A549 (cell line): ENCODE measurements around the gene CLMN. TPM values are rescaled to one million over a fixed set of nuclear protein-coding genes. Genes with fewer than 3 reads are reported as not detected.

Source experiments
- ATAC-seq, 2 experiments: fragments of 200-7000 bp in 1 of 2; fragments of >200 bp in 1 of 2; cut with Nextera tagmentation in 1 of 2; cut with Tn5 transposase in 1 of 2; 3 replicates each; pipeline versions ENCODE4 v1.8.0 to v1.9.1; 2018 to 2020; ENCODE audit warnings: mild to moderate bottlenecking in 1 of 2, moderate library complexity in 1 of 2
- CTCF ChIA-PET: fragments of 300-600 bp; sonication (Branson Sonifier 250); formaldehyde crosslinking; extraction: SDS; loops from one replicate; lab custom pipeline; 2021; ENCODE audit warnings: antibody characterized with exemption, inconsistent platforms; lab: Yijun Ruan, JAX
- POLR2A ChIA-PET: fragments of 350-600 bp; formaldehyde crosslinking; extraction: SDS; loops from one replicate; lab custom pipeline; 2021; ENCODE audit warnings: antibody characterized with exemption, inconsistent platforms; lab: Yijun Ruan, JAX
- DNase-seq, 2 experiments: peaks; one replicate each; pipeline versions ENCODE4 v3.0.0 to v3.0.0-alpha.2; 2011 to 2016; ENCODE audit warnings: low read depth in 1 of 2, low spot score in 1 of 2
- FAIRE-seq: peaks from 2 replicates; lab custom pipeline; 2011; peaks lifted over from hg19 to GRCh38; lab: Jason Lieb, UNC
- H3K27ac ChIP-seq, 2 experiments: fragments of >200 bp; sonication (Bioruptor Twin); formaldehyde crosslinking; 3 replicates each; pipeline ENCODE4 v1.5.1; 2016 to 2017
- H3K4me1 ChIP-seq: fragments of >200 bp; sonication (Bioruptor Twin); formaldehyde crosslinking; 3 replicates; pipeline ENCODE4 v1.6.1; 2016
- H3K4me2 ChIP-seq: fragments of >200 bp; sonication (Bioruptor Twin); formaldehyde crosslinking; 3 replicates; pipeline ENCODE4 v1.6.1; 2016
- H3K4me3 ChIP-seq: fragments of >200 bp; sonication (Bioruptor Twin); formaldehyde crosslinking; 3 replicates; pipeline ENCODE4 v1.5.1; 2016
- H3K9me3 ChIP-seq: fragments of >200 bp; sonication (Bioruptor Twin); formaldehyde crosslinking; 3 replicates; pipeline ENCODE4 v1.6.1; 2016
- CBX8 ChIP-seq: fragments of 200-600 bp; sonication (generic); IDR thresholded peaks from 2 replicates; pipeline ENCODE4 v1.6.1; 2016
- CEBPB ChIP-seq, 2 experiments: fragments of >200 bp in 1 of 2; sonication (Bioruptor Twin) in 1 of 2; formaldehyde crosslinking in 1 of 2; IDR thresholded peaks; 2 replicates each; pipeline ENCODE4 v1.6.1; 2012 to 2016
- CHD4 ChIP-seq: fragments of 200-600 bp; sonication (generic); IDR thresholded peaks from 2 replicates; pipeline ENCODE4 v1.6.1; 2016; ENCODE audit warnings: antibody characterized with exemption, mild to moderate bottlenecking, borderline replicate concordance
- EHMT2 ChIP-seq: fragments of 200-600 bp; sonication (generic); IDR thresholded peaks from 2 replicates; pipeline ENCODE4 v1.6.1; 2016; ENCODE audit warnings: antibody characterized with exemption, low read depth, mild to moderate bottlenecking, moderate library complexity
- EP300 ChIP-seq, 2 experiments: fragments of >200 bp; sonication (Bioruptor Twin); formaldehyde crosslinking; IDR thresholded peaks; 2 replicates in 1 of 2; 3 replicates in 1 of 2; pipeline ENCODE4 v1.6.1; 2016 to 2017
- FOXS1 ChIP-seq: fragments of 250-450 bp; sonication (Bioruptor Pico); IDR thresholded peaks from 2 replicates; pipeline ENCODE4 v1.5.0; 2020; ENCODE audit warnings: mild to moderate bottlenecking, moderate library complexity
- HDAC2 ChIP-seq: fragments of 200-600 bp; sonication (generic); IDR thresholded peaks from 2 replicates; pipeline ENCODE4 v1.6.1; 2016
- HEYL ChIP-seq: fragments of 250-450 bp; sonication (Bioruptor Pico); IDR thresholded peaks from 2 replicates; pipeline ENCODE4 v1.8.0; 2021; ENCODE audit warnings: mild to moderate bottlenecking, moderate library complexity
- HOXB5 ChIP-seq: fragments of 250-450 bp; sonication (Bioruptor Pico); IDR thresholded peaks from 2 replicates; pipeline ENCODE4 v1.5.0; 2020; ENCODE audit warnings: mild to moderate bottlenecking, moderate library complexity
- KDM1A ChIP-seq: fragments of 200-600 bp; sonication (generic); IDR thresholded peaks from 2 replicates; pipeline ENCODE4 v1.6.1; 2016; ENCODE audit warnings: low read depth, mild to moderate bottlenecking
- KDM5A ChIP-seq: fragments of 200-600 bp; sonication (generic); IDR thresholded peaks from 2 replicates; pipeline ENCODE4 v1.6.1; 2016; ENCODE audit warnings: antibody characterized with exemption, mild to moderate bottlenecking
- NFE2L2 ChIP-seq: fragments of 150-350 bp; conservative IDR thresholded peaks from 2 replicates; pipeline ENCODE4 v1.6.1; 2014; ENCODE audit warnings: low read length
- PHF8 ChIP-seq: fragments of 200-600 bp; sonication (generic); IDR thresholded peaks from 2 replicates; pipeline ENCODE4 v1.6.1; 2016; ENCODE audit warnings: low read depth, mild to moderate bottlenecking, antibody characterized with exemption, moderate library complexity, borderline replicate concordance
- RNF2 ChIP-seq: fragments of 200-600 bp; sonication (generic); IDR thresholded peaks from 2 replicates; pipeline ENCODE4 v1.6.1; 2016; ENCODE audit warnings: low read depth, mild to moderate bottlenecking, antibody characterized with exemption, moderate library complexity, borderline replicate concordance
- SREBF2 ChIP-seq: fragments of 450-650 bp; IDR thresholded peaks from 2 replicates; pipeline ENCODE4 v1.6.1; 2014; ENCODE audit warnings: mild to moderate bottlenecking, moderate library complexity
- ZC3H11A ChIP-seq: fragments of 450-650 bp; IDR thresholded peaks from 2 replicates; pipeline ENCODE4 v1.6.1; 2014; ENCODE audit warnings: antibody characterized with exemption, mild to moderate bottlenecking
- WGBS: methylation state at CpG from one replicate; pipeline ENCODE4 v1.1.6; 2017; ENCODE audit errors: missing lambda C conversion rate; 5-methylcytosine and 5-hydroxymethylcytosine counted together
- polyA plus RNA-seq, 4 experiments: library from polyadenylated mRNA; depleted of rRNA in 3 of 4; stranded (reverse); fragments of >200 nt; fragmentation: RNase III in 1 of 4; extraction: RNeasy Plus Mini Kit Qiagen cat#74134 plus additional on column Dnase treatment in 1 of 4; gene quantifications; 2 replicates in 3 of 4; 3 replicates in 1 of 4; pipeline ENCODE4 v1.2.3, GENCODE V29; 2011 to 2017
- TF ChIP-seq, protein P1 (sequence below): fragments of 250-450 bp; sonication (Bioruptor Pico); IDR thresholded peaks from 2 replicates; pipeline ENCODE4 v1.5.0; 2021; ENCODE audit warnings: mild to moderate bottlenecking, moderate library complexity, borderline replicate concordance
- TF ChIP-seq, protein P2 (sequence below): fragments of >200 bp; sonication (Bioruptor Twin); formaldehyde crosslinking; IDR thresholded peaks from 3 replicates; pipeline ENCODE4 v1.5.1; 2016
- TF ChIP-seq, protein P3 (sequence below): fragments of 450-650 bp; IDR thresholded peaks from 2 replicates; pipeline ENCODE4 v1.6.1; 2014; ENCODE audit warnings: antibody characterized with exemption

Gene CLMN
- polyA plus RNA-seq, 2 of the 4 experiments (the other 2 are of a cell fraction): 2.9 to 10.6 TPM

DNA sequence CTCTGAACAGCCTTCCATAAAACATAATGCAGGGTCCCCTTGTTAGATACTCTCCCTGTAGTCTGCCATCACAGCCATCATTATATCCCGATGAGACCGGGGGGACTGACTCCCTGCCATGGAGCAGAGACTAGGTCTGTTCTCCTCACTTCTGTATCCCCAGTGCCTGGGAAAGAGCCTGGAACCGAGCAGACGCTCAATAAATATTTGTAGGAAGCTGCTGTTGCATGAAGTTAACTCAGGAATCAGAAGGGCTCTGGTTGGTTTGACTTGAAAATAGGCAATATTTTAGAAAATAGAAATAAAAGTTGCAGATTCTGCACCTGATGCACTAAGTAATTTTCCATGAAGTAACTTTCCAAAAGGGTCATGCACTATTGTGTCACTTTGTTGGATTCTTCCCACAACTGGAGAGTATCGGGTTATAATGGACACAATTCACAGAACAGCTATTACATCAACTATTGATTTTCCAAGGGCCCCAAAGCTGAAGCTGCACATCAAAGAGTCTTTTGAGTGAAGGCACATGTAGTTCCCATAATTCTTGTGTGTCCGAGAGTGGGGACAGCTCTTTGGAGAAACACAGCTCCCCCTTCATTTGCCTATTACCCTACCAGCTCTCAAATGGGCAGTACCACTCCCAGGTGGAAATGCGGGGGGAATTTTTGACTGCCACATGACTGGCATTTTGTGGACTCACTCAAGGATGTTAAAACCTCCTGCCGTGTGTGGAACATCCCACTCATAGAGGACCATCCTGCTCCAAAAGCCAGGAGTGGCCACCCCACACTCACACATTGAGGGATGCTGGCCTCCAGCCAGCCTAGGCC lies 18.8 kb downstream of the CLMN start:
- 86% methylated on average over 8 of the region's 8 CpGs for WGBS
- H3K4me2 ChIP-seq: no peak overlapping the region
- POLR2A ChIA-PET: no interaction called here
- no peaks in the 10 kb centered on the region for H3K9me3 ChIP-seq
- no peak overlapping the region for H3K4me3 ChIP-seq
- no peaks in the 10 kb centered on the region for H3K4me1 ChIP-seq
- TF ChIP-seq, protein P1, sequence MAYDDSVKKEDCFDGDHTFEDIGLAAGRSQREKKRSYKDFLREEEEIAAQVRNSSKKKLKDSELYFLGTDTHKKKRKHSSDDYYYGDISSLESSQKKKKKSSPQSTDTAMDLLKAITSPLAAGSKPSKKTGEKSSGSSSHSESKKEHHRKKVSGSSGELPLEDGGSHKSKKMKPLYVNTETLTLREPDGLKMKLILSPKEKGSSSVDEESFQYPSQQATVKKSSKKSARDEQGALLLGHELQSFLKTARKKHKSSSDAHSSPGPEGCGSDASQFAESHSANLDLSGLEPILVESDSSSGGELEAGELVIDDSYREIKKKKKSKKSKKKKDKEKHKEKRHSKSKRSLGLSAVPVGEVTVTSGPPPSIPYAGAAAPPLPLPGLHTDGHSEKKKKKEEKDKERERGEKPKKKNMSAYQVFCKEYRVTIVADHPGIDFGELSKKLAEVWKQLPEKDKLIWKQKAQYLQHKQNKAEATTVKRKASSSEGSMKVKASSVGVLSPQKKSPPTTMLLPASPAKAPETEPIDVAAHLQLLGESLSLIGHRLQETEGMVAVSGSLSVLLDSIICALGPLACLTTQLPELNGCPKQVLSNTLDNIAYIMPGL (CRISPR knock-in tag): no peak
- TF ChIP-seq CBX8 (no peak), EP300 (IDR thresholded peaks at IDR 0.05) (no peak), HOXB5 (no peak)
- CTCF ChIA-PET: interaction anchor here (1.0 to 1.2 kb wide), 2 partner anchors 51 to 126 kb away, joined by 3 to 5 read pairs; no protein-coding TSS in a partner anchor
- H3K27ac ChIP-seq: no peak overlapping the region
- no peak for FAIRE-seq
- no peak for ATAC-seq
- no peak for DNase-seq

DNA sequence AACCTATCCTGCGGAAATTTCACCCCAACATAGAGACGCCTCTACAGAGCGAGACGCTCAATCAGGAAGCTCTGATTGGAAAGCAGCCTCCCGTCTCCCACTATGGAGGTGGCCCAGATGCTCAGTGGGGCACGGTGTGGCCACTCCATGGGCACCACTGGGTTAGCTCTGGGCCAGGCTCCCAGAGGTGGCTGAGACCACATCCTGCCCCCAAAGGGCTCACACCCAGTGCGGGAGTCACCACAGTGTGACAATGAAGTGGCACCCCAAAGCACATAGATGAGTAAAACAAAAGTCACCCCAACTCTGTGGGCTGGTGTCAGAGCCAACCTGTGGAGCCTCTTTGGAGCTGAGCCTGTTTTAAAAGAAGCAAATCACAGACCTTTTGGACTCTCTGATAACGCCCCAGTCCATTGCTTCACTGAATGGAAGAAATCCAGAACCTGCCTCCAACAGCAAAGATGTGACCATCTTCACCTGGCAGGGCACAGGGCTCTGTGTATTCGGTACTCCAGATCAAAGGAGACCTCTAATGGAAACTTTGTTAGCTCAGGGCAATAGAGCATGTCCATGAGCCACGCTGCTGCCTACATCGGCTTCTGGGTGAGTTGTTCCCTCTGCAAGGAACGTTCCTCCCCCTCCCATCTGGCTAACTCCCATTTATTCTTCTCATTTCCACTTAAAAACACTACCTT lies 19.6 kb downstream of the CLMN start:
- H3K4me2 ChIP-seq: no peak overlapping the region
- H3K27ac ChIP-seq: no peak overlapping the region
- H3K4me1 ChIP-seq: peaks cover 3% of the 10 kb centered on the region
- ATAC-seq: no peak
- CTCF ChIA-PET: interaction anchor here (1.0 to 1.2 kb wide), 2 partner anchors 51 to 127 kb away, joined by 3 to 5 read pairs; no protein-coding TSS in a partner anchor
- POLR2A ChIA-PET: no interaction called here
- no peak for TF ChIP-seq RNF2
- no peak for TF ChIP-seq NFE2L2
- no peak for TF ChIP-seq FOXS1
- TF ChIP-seq PHF8: no peak
- TF ChIP-seq HDAC2: no peak
- no peak for TF ChIP-seq HEYL (CRISPR knock-in tag)
- TF ChIP-seq EHMT2: no peak
- TF ChIP-seq CHD4: no peak
- TF ChIP-seq ZC3H11A: no peak
- no peak for TF ChIP-seq KDM1A
- no peak for TF ChIP-seq SREBF2
- no peak for TF ChIP-seq CEBPB (IDR thresholded peaks at IDR 0.05)
- no peak for TF ChIP-seq KDM5A
- TF ChIP-seq, protein P2, sequence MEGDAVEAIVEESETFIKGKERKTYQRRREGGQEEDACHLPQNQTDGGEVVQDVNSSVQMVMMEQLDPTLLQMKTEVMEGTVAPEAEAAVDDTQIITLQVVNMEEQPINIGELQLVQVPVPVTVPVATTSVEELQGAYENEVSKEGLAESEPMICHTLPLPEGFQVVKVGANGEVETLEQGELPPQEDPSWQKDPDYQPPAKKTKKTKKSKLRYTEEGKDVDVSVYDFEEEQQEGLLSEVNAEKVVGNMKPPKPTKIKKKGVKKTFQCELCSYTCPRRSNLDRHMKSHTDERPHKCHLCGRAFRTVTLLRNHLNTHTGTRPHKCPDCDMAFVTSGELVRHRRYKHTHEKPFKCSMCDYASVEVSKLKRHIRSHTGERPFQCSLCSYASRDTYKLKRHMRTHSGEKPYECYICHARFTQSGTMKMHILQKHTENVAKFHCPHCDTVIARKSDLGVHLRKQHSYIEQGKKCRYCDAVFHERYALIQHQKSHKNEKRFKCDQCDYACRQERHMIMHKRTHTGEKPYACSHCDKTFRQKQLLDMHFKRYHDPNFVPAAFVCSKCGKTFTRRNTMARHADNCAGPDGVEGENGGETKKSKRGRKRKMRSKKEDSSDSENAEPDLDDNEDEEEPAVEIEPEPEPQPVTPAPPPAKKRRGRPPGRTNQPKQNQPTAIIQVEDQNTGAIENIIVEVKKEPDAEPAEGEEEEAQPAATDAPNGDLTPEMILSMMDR: no peak
- no peak for FAIRE-seq
- no peak for DNase-seq
- 79% methylated on average over 12 of the region's 12 CpGs for WGBS
- H3K9me3 ChIP-seq: no peaks in the 10 kb centered on the region
- H3K4me3 ChIP-seq: no peak overlapping the region

DNA sequence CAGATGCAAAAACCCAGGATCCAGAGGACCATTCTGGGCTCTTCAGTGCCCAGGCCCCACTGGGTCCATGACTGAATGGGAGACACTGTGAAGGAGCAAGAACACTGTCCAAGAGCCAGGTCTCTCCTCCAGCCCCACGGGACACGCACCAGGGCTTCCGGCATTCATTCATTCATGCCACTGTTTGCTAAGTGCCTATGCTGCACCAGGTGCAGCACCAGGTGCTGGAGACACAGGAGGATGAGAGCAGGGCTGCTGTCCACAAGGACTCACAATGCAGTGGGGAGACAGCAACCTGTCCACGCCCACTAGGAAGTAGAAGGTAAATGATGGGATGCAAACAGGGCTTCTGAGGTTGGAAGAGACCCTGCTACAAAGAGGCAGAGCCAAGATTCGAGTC lies 20.4 kb downstream of the CLMN start:
- WGBS: 67% methylated on average over 3 of the region's 5 CpGs
- peaks cover 9% of the 10 kb centered on the region for H3K4me1 ChIP-seq
- FAIRE-seq (no peak), ATAC-seq (no peak), DNase-seq (no peak)
- CTCF ChIA-PET: no interaction called here
- no peaks in the 10 kb centered on the region for H3K9me3 ChIP-seq
- POLR2A ChIA-PET: no interaction called here
- H3K4me3 ChIP-seq: no peak overlapping the region
- TF ChIP-seq, protein P3, sequence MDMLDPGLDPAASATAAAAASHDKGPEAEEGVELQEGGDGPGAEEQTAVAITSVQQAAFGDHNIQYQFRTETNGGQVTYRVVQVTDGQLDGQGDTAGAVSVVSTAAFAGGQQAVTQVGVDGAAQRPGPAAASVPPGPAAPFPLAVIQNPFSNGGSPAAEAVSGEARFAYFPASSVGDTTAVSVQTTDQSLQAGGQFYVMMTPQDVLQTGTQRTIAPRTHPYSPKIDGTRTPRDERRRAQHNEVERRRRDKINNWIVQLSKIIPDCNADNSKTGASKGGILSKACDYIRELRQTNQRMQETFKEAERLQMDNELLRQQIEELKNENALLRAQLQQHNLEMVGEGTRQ: no peak
- no peak overlapping the region for H3K27ac ChIP-seq
- no peak overlapping the region for H3K4me2 ChIP-seq
